NCI-H1417 (cell line): ENCODE measurements around the gene OR13C8.

Experiments used
- DNase-seq, 3 experiments: peaks; one replicate each; lab custom pipeline; 2025; lab: John Stamatoyannopoulos, UW

Gene OR13C8

GRCh38 chr9:104617418-104617817, 48.5 kb downstream of the OR13C8 start:
- DNase-seq: no peak

DNA sequence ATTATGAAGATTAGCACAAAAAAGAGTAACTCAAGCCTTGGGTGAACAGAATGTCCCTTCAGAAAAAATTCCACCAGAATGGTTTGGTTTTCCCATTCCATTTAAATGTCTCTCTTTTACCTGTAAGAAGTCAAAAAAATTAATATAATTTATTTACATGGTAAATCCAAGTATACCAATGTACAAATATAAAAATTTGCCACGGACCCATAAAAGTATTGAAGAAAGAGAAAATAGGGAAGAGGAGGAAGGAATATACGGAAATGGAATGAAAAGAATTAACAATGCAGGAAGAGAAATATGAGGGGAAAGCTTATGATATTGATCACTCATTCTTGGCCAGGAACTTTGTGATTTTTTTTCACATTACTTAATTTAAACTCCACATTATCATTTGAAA, 49.1 kb downstream of the OR13C8 start, which contains the start of gene OR13C9:
Gene OR13C9, minus strand, starts transcription at position 101 of the 400 bp plus-strand sequence. Its CDS starts 0 bp downstream, at position 101.
- no peak for DNase-seq
